Measurements from ENCODE around the gene PDE1A. TPM values are rescaled to one million over a fixed set of nuclear protein-coding genes. Genes with fewer than 3 reads are reported as not detected.

Gene PDE1A
- polyA plus RNA-seq, 3 donors from 2014 or later, result 2.6 TPM; not detected in 2

DNA sequence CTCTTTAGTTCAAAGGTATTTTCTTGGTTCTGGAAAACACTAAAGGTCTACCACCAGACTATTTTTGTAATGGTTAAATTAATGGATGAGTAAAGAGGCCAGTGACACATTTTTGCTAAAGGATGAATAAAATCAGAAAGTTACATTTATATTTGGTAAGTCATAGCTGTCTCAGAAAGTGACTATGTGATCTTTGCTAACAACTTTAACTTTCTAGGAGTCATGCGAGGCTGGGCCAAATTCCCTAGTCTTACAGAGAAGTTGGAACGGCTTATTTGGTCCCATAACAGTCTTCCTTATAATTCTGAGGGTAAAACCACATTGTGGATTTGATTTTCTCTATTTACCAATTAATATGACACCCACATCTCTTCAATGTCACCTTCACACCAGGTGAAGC is 198.1 kb downstream of the PDE1A start:
- H3K36me3 Mint-ChIP-seq, result no peaks in the 10 kb centered on the region

GRCh38 chr2:182228073-182228473 is 198.8 kb downstream of the PDE1A start:
- Mint-ChIP-seq H3K27ac (no peak overlapping the region), H3K27me3 (ENCODE audit: low read depth in 3 of 3) (peaks cover 0 to 2% (median 0%) of the 10 kb centered on the region in 3 donors), H3K4me3 (no peak overlapping the region), H3K4me1 (no peaks in the 10 kb centered on the region), H3K36me3 (no peaks in the 10 kb centered on the region), H3K9me3 (peaks cover 0 to 1% (median 0%) of the 10 kb centered on the region in 6 donors)
- DNase-seq, result no peak

More for the DNA sequence above, 198.1 kb downstream of the PDE1A start:
- no peak overlapping the region for H3K27ac Mint-ChIP-seq
- no peaks in the 10 kb centered on the region for H3K4me1 Mint-ChIP-seq
- H3K9me3 Mint-ChIP-seq, result peaks cover 0 to 1% (median 0%) of the 10 kb centered on the region in 6 donors
- DNase-seq, result no peak
- H3K4me3 Mint-ChIP-seq, result no peak overlapping the region
- H3K27me3 Mint-ChIP-seq (ENCODE audit: low read depth in 3 of 3), result peaks cover 0 to 2% (median 0%) of the 10 kb centered on the region in 3 donors

DNA sequence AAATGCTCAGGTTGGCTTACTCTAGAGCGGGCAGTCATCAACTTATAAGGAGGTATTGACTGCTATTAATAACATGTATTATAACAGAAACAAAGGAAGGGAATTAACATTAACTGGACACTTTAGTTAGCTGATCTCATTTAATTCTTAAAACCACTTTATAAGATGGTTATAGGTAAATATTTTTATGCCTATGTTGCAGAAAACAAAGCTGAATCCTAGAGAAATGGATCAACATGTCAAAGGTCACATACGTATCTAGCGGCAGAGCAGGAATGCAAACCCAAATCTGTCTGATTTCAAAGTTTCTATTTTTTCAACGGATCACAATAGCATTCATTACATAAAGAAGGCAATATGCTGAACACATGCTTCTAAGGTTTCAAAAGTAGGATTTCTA is 200.0 kb downstream of the PDE1A start:
- DNase-seq, result no peak
- Mint-ChIP-seq H3K4me1 (no peaks in the 10 kb centered on the region), H3K27ac (no peak overlapping the region), H3K4me3 (no peak overlapping the region), H3K9me3 (peaks cover 0 to 3% (median 0%) of the 10 kb centered on the region in 6 donors), H3K36me3 (no peaks in the 10 kb centered on the region), H3K27me3 (ENCODE audit: low read depth in 3 of 3) (peaks cover 0 to 2% (median 0%) of the 10 kb centered on the region in 3 donors)

GRCh38 chr2:182224669-182225068 is 202.2 kb downstream of the PDE1A start:
- Mint-ChIP-seq H3K27me3 (ENCODE audit: low read depth in 3 of 3) (peaks cover 0 to 3% (median 0%) of the 10 kb centered on the region in 3 donors), H3K9me3 (peaks cover 0 to 6% (median 0%) of the 10 kb centered on the region in 6 donors), H3K27ac (no peak overlapping the region), H3K36me3 (no peaks in the 10 kb centered on the region), H3K4me1 (no peaks in the 10 kb centered on the region), H3K4me3 (no peak overlapping the region)
- DNase-seq, result no peak

DNA sequence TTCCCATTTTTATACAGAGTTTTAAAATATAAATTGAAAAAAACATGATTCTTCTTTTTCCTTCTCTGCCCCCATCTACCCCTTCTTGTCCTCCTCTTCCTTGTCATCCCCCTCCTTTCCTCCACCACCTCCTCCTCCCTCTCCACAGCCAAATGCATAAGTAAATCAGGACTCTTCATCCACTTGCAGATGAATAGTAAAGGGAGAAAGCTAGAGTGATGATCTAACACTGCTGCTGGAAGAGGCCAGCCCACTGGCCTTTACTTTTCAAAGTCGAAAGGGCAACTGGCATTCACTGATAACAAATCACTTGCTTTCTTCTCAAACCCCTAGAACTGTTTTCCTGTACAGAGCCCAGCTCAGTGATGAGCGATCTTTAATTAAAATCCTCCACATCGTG is 205.8 kb downstream of the PDE1A start:
- H3K27ac Mint-ChIP-seq, result no peak overlapping the region
- DNase-seq, result no peak
- H3K4me1 Mint-ChIP-seq, result no peaks in the 10 kb centered on the region
- peaks cover 0 to 9% (median 0%) of the 10 kb centered on the region in 6 donors for H3K9me3 Mint-ChIP-seq
- no peak overlapping the region for H3K4me3 Mint-ChIP-seq
- no peaks in the 10 kb centered on the region for H3K36me3 Mint-ChIP-seq
- peaks cover 0 to 1% (median 0%) of the 10 kb centered on the region in 3 donors for H3K27me3 Mint-ChIP-seq (ENCODE audit: low read depth in 3 of 3)

DNA sequence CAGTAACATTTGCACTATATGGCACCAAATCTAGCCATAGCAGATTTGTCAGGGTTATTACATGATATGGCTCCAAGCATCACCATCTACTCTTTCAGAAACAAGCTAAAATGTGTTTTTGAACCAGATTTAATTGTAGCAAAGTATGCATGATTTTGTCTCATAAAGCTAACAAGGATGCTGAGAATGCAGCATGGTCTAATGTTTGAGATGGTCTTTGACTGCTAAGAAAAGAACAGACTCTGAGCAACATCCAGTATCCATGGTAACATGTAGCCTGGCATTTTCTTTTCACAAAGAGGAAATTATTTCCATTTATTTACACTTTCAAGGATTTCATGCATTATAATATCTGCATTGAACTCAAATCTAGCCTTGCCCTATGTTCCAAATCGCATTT is 206.5 kb downstream of the PDE1A start:
- Mint-ChIP-seq H3K4me1 (no peaks in the 10 kb centered on the region), H3K9me3 (peaks cover 0 to 9% (median 0%) of the 10 kb centered on the region in 6 donors), H3K27ac (no peak overlapping the region), H3K4me3 (no peak overlapping the region), H3K36me3 (no peaks in the 10 kb centered on the region), H3K27me3 (ENCODE audit: low read depth in 3 of 3) (peaks cover 0 to 1% (median 0%) of the 10 kb centered on the region in 3 donors)
- DNase-seq, result no peak

DNA sequence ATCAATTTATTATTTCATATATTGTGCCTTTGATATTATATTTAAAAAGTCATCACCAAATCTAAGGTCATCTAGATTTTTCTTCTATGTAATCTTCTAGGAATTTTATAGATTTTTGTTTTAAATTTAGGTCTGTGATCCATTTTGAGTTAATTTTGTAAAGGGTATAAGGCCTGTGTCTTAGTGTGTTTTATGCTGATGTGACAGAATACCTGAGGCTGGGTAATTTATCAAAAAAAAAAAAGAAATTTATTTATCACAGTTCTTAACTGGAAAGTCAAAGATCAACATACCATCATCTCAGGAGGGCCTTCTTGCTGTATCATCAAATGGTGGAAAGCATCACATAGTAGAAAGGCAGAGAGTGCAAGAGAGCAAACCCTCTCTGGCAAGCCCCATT is 216.2 kb downstream of the PDE1A start:
- Mint-ChIP-seq H3K27me3 (ENCODE audit: low read depth in 3 of 3) (peaks cover 0 to 2% (median 1%) of the 10 kb centered on the region in 3 donors), H3K4me1 (no peaks in the 10 kb centered on the region), H3K9me3 (peaks cover 0 to 8% (median 2%) of the 10 kb centered on the region in 6 donors), H3K4me3 (no peak overlapping the region), H3K27ac (no peak overlapping the region), H3K36me3 (no peaks in the 10 kb centered on the region)
- no peak for DNase-seq

GRCh38 chr2:182208421-182208820 is 218.4 kb downstream of the PDE1A start:
- Mint-ChIP-seq H3K36me3 (no peaks in the 10 kb centered on the region), H3K27ac (no peak overlapping the region), H3K4me3 (no peak overlapping the region), H3K9me3 (peaks cover 0 to 8% (median 3%) of the 10 kb centered on the region in 6 donors), H3K4me1 (no peaks in the 10 kb centered on the region), H3K27me3 (ENCODE audit: low read depth in 3 of 3) (peaks cover 0 to 2% (median 1%) of the 10 kb centered on the region in 3 donors)
- DNase-seq, result no peak

DNA sequence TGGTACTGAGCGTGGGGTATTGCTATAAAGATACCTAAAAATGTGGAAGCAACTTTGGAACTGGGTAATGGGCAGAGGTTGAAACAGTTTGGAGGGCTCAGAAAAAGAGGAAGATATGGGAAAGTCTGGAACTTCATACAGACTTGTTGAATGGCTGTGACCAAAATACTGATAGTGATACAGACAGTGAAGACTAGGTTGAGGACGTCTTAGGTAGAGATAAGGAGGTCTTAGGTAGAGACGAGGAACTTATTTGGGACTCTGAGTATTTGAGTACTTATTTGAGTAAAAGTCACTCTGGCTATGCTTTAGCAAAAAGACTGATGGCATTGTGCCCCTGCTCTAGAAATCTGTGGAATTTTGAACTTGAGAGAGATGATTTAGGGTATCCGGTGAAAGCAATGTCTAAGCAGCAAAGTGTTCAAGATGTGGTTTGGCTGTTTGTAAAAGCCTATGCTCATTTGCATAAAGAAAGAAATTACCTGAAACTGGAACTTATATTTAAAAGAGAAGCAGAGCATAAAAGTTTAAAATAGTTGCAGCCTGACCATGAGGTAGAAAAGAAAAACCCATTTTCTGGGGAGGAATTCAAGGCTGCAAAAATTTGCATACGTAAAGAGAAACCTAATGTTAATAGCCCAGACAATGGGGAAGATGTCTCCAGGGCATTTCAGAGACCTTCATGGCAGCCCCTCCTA is 219.6 kb downstream of the PDE1A start:
- Mint-ChIP-seq H3K27me3 (ENCODE audit: low read depth in 3 of 3) (peaks cover 0 to 2% (median 1%) of the 10 kb centered on the region in 3 donors), H3K4me1 (no peaks in the 10 kb centered on the region), H3K9me3 (peaks cover 0 to 8% (median 2%) of the 10 kb centered on the region in 6 donors), H3K4me3 (no peak overlapping the region), H3K27ac (no peak overlapping the region), H3K36me3 (no peaks in the 10 kb centered on the region)
- DNase-seq, result no peak

GRCh38 chr2:182197529-182197928 is 229.3 kb downstream of the PDE1A start:
- peaks cover 0 to 2% (median 0%) of the 10 kb centered on the region in 6 donors for H3K9me3 Mint-ChIP-seq
- no peak overlapping the region for H3K4me3 Mint-ChIP-seq
- H3K27ac Mint-ChIP-seq, result no peak overlapping the region
- no peaks in the 10 kb centered on the region for H3K4me1 Mint-ChIP-seq
- no peaks in the 10 kb centered on the region for H3K27me3 Mint-ChIP-seq (ENCODE audit: low read depth in 3 of 3)
- DNase-seq, result no peak
- H3K36me3 Mint-ChIP-seq, result no peaks in the 10 kb centered on the region

DNA sequence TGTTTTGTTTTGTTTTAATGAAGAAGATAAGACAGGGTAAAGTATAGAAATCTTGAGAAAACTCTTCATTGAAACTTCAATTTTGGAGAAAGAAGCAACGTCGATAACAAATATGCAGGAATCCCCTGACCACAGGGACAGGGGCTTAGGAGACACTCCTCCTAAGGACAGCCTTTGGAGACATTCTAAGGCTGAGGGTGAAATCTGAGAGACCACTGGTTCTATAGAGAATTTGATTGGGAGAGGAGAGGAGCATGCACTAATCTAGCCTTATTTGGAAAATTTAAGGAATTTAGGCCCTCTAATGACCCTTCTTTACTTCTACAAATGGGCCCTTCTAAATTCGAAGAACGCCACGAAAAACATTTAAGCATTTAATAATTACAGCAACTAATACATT is 233.5 kb downstream of the PDE1A start:
- no peak for DNase-seq
- Mint-ChIP-seq H3K4me1 (no peaks in the 10 kb centered on the region), H3K27me3 (ENCODE audit: low read depth in 3 of 3) (no peaks in the 10 kb centered on the region), H3K27ac (no peak overlapping the region), H3K4me3 (no peak overlapping the region), H3K9me3 (peaks cover 0 to 2% (median 0%) of the 10 kb centered on the region in 6 donors), H3K36me3 (no peaks in the 10 kb centered on the region)

DNA sequence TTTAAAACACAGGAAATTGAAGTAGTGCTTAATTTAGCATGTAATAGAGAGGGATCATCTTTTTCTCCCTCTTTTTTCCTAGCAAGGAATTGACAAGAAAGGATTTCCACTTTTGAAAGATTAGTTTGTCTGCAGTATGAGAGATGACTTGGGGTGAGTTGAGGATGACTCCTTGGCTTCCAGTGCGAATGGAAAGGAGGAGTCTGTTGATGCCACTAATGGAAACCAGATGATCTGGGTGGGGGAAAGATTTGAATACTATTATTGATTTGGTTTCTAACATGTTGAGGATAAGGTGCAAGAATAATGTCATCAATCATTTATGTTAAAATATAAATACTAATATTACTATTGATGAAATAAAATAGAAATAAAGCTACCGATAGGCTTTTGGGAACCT is 235.8 kb downstream of the PDE1A start:
- no peak overlapping the region for H3K27ac Mint-ChIP-seq
- DNase-seq, result no peak
- no peaks in the 10 kb centered on the region for H3K27me3 Mint-ChIP-seq (ENCODE audit: low read depth in 3 of 3)
- H3K4me3 Mint-ChIP-seq, result no peak overlapping the region
- H3K9me3 Mint-ChIP-seq, result no peaks in the 10 kb centered on the region
- no peaks in the 10 kb centered on the region for H3K36me3 Mint-ChIP-seq
- no peaks in the 10 kb centered on the region for H3K4me1 Mint-ChIP-seq

DNA sequence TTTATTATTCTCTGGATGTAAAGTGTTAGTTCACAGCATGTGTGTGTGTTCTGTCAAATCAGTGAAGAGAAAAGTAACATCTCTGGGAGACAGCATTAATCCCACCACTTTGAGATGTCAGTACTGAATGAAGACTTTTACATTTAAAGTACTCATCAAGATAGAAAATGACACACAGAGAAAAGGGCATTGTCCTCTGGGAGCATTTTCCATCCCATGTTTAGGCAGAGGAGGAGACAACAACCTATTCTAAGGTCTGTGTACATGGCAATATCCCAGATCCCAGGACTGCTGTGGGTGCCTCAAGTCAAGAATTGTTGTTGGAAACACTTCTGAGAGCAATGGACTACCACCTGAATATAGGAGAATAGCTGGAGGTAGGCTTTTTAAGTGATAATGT is 239.7 kb downstream of the PDE1A start:
- DNase-seq, result no peak
- Mint-ChIP-seq H3K36me3 (peaks cover 0 to 4% (median 0%) of the 10 kb centered on the region in 3 donors), H3K9me3 (peaks cover 0 to 2% (median 0%) of the 10 kb centered on the region in 6 donors), H3K4me3 (no peak overlapping the region), H3K27me3 (ENCODE audit: low read depth in 3 of 3) (no peaks in the 10 kb centered on the region), H3K27ac (no peak overlapping the region), H3K4me1 (no peaks in the 10 kb centered on the region)

DNA sequence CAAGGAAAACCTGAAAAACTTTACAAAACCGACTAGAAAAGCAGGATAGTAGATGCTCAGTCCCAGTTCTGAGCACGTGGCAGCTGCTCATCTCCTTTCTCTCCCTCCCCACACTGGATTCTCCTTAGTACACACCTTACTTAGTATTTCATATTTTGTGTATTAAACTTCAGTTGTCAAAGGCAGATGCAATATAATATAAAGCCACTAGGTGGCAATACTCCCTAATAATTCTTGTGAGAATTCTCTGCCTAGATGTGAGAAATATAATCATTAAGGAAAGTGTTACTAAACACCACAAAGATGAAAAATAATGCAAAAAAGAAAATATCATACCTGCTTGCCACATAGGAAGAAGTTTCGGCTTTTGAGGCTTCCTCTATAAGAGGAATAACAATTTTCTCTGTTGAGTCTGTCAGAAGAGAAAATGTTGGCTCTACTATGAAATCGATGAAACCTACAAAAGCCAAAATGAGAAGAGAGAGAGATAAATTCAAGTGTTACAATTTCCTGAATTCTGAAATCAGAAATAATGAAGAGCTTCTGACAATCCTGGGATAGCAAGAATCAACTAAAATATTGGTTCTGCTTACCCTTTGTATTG is 240.6 kb downstream of the PDE1A start:
- peak in 2 of 3 donors; percentile 4 to 11 for DNase-seq
- no peaks in the 10 kb centered on the region for H3K4me1 Mint-ChIP-seq
- no peak overlapping the region for H3K4me3 Mint-ChIP-seq
- H3K27ac Mint-ChIP-seq, result no peak overlapping the region
- peaks cover 0 to 4% (median 0%) of the 10 kb centered on the region in 3 donors for H3K36me3 Mint-ChIP-seq
- peaks cover 0 to 3% (median 0%) of the 10 kb centered on the region in 6 donors for H3K9me3 Mint-ChIP-seq
- no peaks in the 10 kb centered on the region for H3K27me3 Mint-ChIP-seq (ENCODE audit: low read depth in 3 of 3)
